Measurements from ENCODE around the gene PSMA5. TPM values are rescaled to one million over a fixed set of nuclear protein-coding genes. Genes with fewer than 3 reads are reported as not detected.
"Not testable (repeated sequence)": the region's sequence is repeated elsewhere in the genome, so short reads cannot be mapped to it uniquely, and the experiment has no call there.

PSMA5 gene
- total RNA-seq = 100 to 1,000 TPM in 1 of 4 donors, 10 to 100 TPM in 3; 58.1 to 123 (median 94.6) TPM
- 100 to 1,000 TPM in 2 of 3 donors, 10 to 100 TPM in 1; 90.6 to 213 (median 146) TPM for polyA plus RNA-seq
- long read RNA-seq, donor 1, transcript PSMA5-201 (9 exons, 3,729 nt) = major isoform, 69 of 74 reads
- long read RNA-seq, donor 1, partial matches to known transcripts = 1 of 74 reads
- long read RNA-seq, donor 1, other reads (novel, unspliced or antisense) = 4 of 74 reads
- long read RNA-seq, donor 2, transcript PSMA5-201 (9 exons, 3,729 nt) = major isoform, 108 of 137 reads
- long read RNA-seq, donor 2, partial matches to known transcripts = 5 of 137 reads
- long read RNA-seq, donor 2, other reads (novel, unspliced or antisense) = 24 of 137 reads

DNA sequence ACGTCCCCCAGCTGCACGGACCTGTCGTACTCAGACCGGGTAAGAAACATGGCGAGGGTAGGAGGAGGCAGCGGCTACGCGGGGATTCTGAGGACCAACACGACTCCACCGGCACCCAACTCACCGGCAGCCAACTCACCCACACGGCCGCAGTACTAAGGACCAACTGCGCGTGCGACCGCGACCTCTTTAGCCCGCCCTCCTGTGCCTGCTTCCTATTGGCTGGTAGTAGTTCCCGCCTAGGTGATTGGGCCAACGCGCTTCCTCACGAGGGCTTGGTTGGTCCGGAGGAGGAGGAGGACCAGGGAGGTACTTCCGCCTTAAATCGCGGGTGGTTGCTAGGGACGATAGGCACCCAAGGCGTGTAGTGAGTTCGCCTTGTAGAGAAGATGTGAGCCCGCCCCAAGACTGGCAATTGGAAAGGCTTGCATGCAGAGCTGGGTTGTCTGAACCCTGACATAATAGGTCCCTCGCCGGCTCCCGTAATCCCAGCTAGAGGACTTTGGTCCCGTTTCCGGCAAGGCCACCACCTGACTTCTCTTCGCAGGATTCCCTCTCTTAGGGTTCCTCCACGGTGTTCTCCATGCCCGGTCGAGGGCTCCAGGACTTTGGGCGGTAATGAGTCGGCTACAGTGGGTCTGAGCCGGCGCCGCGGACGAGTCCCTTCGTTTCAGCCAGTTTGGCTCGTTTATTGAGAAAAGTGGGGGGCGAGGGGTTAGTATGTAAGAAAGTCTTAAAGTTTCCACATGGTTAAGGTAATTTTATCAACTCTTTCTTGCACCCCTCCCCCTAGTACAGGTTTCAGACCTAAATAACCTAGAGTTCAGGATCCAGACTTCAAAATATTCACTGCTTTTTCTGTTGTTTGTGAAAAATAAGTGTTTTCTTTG, at the start of gene PSMA5:
PSMA5 (minus strand) TSS at position 168 of the 890 bp plus-strand sequence; CDS start at position 50, 118 bp downstream.
- Histone ChIP-seq H3K27me3 (ENCODE audit: insufficient read depth in 3 of 3, low read length in 2 of 3) (no peaks in the 10 kb centered on the region), H3K36me3 (ENCODE audit: insufficient read depth in 1 of 2, low read depth in 1 of 2) (peaks cover 0 to 4% of the 10 kb centered on the region in 2 donors), H3K4me1 (peaks cover 33% of the 10 kb centered on the region), H3K9me3 (no peaks in the 10 kb centered on the region), H3K27ac (peak within 1 kb of the TSS; percentile 90), H3K4me3 (peak within 1 kb of the TSS; percentile 84)
- DNase-seq (peak; percentile 96 to 99), ATAC-seq (peak; percentile 97 to 100 (median 98))
- whole genome bisulfite sequencing, 3 donors = 0 to 1% (median 0%) methylated on average over 46 to 50 of the region's 50 CpGs
- intact Hi-C loops (cut with DNase I) = loop anchor here (1.0 to 5.0 kb wide), 4 partner anchors 15 to 44 kb away; partner anchors contain the start of gene SYPL2 (in 1 of the 2)
- TF ChIP-seq, protein P1, sequence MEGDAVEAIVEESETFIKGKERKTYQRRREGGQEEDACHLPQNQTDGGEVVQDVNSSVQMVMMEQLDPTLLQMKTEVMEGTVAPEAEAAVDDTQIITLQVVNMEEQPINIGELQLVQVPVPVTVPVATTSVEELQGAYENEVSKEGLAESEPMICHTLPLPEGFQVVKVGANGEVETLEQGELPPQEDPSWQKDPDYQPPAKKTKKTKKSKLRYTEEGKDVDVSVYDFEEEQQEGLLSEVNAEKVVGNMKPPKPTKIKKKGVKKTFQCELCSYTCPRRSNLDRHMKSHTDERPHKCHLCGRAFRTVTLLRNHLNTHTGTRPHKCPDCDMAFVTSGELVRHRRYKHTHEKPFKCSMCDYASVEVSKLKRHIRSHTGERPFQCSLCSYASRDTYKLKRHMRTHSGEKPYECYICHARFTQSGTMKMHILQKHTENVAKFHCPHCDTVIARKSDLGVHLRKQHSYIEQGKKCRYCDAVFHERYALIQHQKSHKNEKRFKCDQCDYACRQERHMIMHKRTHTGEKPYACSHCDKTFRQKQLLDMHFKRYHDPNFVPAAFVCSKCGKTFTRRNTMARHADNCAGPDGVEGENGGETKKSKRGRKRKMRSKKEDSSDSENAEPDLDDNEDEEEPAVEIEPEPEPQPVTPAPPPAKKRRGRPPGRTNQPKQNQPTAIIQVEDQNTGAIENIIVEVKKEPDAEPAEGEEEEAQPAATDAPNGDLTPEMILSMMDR (IDR thresholded peaks at IDR 0.05) = no peak

DNA sequence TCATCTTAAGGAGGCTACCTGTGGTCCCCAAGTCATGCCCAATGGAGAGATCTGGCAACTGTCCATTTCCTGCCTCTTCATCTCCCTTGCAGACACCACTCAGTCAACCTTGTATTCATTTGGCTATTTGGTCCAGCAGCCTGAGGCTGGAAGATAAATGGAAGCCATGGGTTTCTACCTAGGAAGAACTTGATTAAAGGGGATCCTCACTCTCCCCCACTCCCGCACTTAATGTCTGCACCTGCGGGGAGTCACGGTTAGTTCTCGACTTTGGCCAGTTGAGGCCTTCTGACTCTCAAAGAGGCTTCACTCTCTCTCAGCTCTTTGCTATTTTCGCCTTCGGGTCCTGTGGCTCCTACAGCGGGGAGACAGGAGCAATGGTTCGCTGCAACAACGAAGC, 49.0 kb upstream of the PSMA5 start:
- H3K4me3 ChIP-seq = no peak overlapping the region
- DNase-seq (no peak), ATAC-seq (no peak)
- WGBS, 3 donors = 81 to 87% (median 82%) methylated on average over 9 of the region's 9 CpGs
- peaks cover 56% of the 10 kb centered on the region for H3K4me1 ChIP-seq
- no peaks in the 10 kb centered on the region for H3K27me3 ChIP-seq (ENCODE audit: insufficient read depth in 3 of 3, low read length in 2 of 3)
- TF ChIP-seq, protein P1 (IDR thresholded peaks at IDR 0.05) = no peak
- H3K27ac ChIP-seq = peak overlapping the region; percentile 97
- H3K36me3 ChIP-seq (ENCODE audit: insufficient read depth in 1 of 2, low read depth in 1 of 2) = peaks cover 0 to 62% of the 10 kb centered on the region in 2 donors
- H3K9me3 ChIP-seq = no peaks in the 10 kb centered on the region
- intact Hi-C loops (cut with DNase I) = no loop called here

DNA sequence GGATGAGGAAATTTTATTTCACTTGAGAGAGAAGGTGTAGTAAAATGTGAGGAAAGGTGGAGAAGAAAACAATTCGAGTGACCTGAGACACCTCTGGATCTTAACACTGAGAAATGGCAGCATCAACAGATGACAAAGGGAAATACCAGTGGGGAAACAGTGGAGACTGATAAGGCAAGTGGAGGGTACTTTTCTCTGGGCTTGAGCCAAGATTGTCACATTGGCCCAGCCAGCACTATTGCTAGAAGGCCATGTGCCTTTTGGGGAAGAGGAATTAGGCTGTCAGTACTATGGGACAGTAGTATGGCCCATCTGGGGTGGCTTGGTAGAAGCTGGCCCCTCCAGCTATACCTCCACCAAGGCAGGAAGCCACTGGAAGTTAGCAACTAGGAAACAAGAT, 48.4 kb upstream of the PSMA5 start:
- Histone ChIP-seq H3K9me3 (no peaks in the 10 kb centered on the region), H3K4me3 (no peak overlapping the region), H3K27ac (peak overlapping the region; percentile 97), H3K4me1 (peaks cover 61% of the 10 kb centered on the region), H3K27me3 (ENCODE audit: insufficient read depth in 3 of 3, low read length in 2 of 3) (no peaks in the 10 kb centered on the region), H3K36me3 (ENCODE audit: insufficient read depth in 1 of 2, low read depth in 1 of 2) (peaks cover 0 to 56% of the 10 kb centered on the region in 2 donors)
- DNase-seq (no peak), ATAC-seq (no peak)
- WGBS, 3 donors = 79 to 87% (median 85%) methylated on average over 1 of the region's 1 CpG
- intact Hi-C loops (cut with DNase I) = no loop called here
- TF ChIP-seq, protein P1 (IDR thresholded peaks at IDR 0.05) = no peak

DNA sequence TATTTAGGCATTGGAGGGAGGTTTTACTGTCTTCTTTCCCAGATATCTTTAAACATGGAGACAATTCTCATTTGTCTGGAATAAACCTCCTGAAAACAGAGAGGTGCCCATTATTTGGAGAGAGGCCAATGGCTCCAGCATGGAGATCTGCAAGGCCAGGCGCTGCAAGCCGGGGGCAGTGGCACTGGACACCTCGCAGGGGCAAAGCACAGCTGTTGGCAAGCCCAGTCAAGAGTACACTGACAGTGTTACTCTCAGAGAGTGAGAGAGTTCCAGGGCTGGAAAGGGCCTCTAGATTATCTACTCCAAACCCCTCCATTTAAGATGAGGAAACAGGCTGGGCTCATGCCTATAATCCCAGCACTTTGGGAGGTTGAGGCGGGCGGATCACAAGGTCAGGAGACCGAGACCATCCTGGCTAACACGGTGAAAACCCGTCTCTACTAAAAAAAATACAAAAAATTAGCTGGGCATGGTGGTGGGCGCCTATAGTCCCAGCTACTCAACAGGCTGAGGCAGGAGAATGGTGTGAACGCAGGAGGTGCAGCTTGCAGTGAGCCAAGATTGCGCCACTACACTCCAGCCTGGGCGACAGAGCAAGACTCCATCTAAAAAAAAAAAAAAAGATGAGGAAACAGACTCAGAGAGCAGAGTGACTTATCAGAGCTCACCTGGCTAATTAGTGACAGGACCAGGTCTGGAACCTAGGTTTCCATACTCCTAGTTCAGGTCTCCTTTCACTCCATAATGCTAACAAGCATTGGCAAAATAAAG, 47.2 kb upstream of the PSMA5 start:
- Histone ChIP-seq H3K27ac (peak overlapping the region; percentile 97), H3K4me3 (peak overlapping the region; percentile 18), H3K4me1 (peaks cover 63% of the 10 kb centered on the region), H3K36me3 (ENCODE audit: insufficient read depth in 1 of 2, low read depth in 1 of 2) (peaks cover 0 to 44% of the 10 kb centered on the region in 2 donors)
- peak; percentile 55 to 69 (median 66) for ATAC-seq
- H3K9me3 ChIP-seq; H3K27me3 ChIP-seq (ENCODE audit: insufficient read depth in 3 of 3, low read length in 2 of 3); intact Hi-C loops (cut with DNase I): not testable (repeated sequence)
- DNase-seq = peak in 1 of 2 donors; percentile 69
- WGBS, 3 donors = 44 to 70% (median 57%) methylated on average over 12 of the region's 12 CpGs
